Stimulated activated naive CD8-positive, alpha-beta T cell treated with anti-CD3 and anti-CD28 coated beads, Interleukin-15, Interleukin-2, amounts not matched to agents 100 ng/mL and 50 ng/mL, for 24 hours (primary cell): ENCODE measurements around the gene CD58.

Experiments
- H3K27ac Mint-ChIP-seq: one replicate; pipeline ENCODE4 v1.8.0; 2021; ENCODE audit warnings: mild to moderate bottlenecking, mixed read lengths
- H3K27me3 Mint-ChIP-seq: one replicate; pipeline ENCODE4 v1.8.0; 2021; ENCODE audit warnings: mixed read lengths
- H3K36me3 Mint-ChIP-seq: one replicate; pipeline ENCODE4 v1.8.0; 2021; ENCODE audit warnings: low read depth, mixed read lengths
- H3K4me1 Mint-ChIP-seq: one replicate; pipeline ENCODE4 v1.8.0; 2021; ENCODE audit warnings: low read depth, mixed read lengths
- H3K4me3 Mint-ChIP-seq: one replicate; pipeline ENCODE4 v1.8.0; 2021; ENCODE audit warnings: mild to moderate bottlenecking, mixed read lengths
- H3K9me3 Mint-ChIP-seq: one replicate; pipeline ENCODE4 v1.8.0; 2021; ENCODE audit warnings: mixed read lengths

CD58 gene

DNA sequence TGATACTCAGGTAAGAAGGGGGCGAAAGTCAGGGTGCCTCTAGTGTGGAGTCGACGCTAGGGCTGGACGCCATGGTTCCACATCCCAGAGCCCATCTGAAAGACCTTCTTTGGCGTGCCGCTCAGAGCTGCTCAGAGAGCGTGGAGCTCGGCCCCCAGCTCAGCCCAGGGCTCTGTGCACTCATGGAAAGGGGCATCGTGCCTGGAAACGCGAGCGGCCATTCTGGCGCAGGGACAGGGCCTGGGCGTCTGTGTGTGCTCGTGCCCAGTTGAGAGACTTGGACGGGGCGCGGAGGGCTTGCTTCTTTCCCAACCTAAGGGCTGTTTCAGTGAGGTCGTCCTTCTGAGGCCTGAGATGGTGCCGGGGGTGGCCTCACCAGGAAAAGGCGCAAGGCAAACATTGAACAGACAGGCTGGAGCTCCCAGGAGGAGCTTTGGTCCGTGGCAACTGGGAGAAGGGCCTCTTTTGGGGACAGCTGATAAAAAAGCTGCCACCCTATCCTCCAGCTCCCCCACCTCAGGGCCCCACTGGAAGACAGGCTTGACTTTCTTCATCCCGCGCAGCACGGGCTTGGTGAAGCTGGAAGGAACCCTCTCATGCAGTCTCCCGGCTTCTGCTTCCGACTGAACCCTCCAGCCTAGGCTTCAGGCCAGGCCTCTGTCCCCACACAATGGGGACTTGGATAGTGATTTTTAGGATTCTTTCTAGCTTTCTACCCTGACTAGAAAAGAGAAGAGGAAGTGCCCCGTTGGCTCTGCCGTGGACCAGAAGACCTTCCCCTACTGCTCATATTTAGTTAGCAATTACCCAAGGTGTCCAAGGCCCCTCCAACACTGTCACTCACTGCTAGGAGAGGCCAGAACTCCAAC, 77.1 kb downstream of the CD58 start:
- Mint-ChIP-seq H3K27ac (no peak overlapping the region), H3K27me3 (no peaks in the 10 kb centered on the region), H3K9me3 (no peaks in the 10 kb centered on the region), H3K36me3 (no peaks in the 10 kb centered on the region), H3K4me3 (no peak overlapping the region), H3K4me1 (peaks cover 14% of the 10 kb centered on the region)

DNA sequence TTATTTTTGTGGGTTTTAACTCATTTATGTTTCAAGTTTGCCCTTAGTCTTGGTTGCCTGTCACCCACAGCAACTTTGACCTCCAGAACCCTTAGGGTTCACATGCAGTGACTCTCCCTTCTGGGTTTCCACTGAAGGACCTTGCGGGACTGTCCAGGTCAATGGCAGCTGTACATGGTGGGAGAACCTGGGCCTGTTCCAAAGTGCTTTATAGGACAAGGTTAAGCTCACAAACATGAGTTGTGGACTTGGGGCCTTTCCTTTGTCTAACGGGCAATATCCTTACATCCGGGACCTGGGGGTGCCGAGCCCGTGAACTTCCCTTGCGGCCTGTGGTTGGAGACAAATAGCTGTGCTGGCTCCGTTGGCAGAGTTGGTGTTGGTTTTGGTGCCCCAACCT, 77.8 kb downstream of the CD58 start:
- H3K36me3 Mint-ChIP-seq, result no peaks in the 10 kb centered on the region
- H3K27me3 Mint-ChIP-seq, result no peaks in the 10 kb centered on the region
- no peaks in the 10 kb centered on the region for H3K9me3 Mint-ChIP-seq
- peaks cover 14% of the 10 kb centered on the region for H3K4me1 Mint-ChIP-seq
- H3K27ac Mint-ChIP-seq, result no peak overlapping the region
- no peak overlapping the region for H3K4me3 Mint-ChIP-seq

DNA sequence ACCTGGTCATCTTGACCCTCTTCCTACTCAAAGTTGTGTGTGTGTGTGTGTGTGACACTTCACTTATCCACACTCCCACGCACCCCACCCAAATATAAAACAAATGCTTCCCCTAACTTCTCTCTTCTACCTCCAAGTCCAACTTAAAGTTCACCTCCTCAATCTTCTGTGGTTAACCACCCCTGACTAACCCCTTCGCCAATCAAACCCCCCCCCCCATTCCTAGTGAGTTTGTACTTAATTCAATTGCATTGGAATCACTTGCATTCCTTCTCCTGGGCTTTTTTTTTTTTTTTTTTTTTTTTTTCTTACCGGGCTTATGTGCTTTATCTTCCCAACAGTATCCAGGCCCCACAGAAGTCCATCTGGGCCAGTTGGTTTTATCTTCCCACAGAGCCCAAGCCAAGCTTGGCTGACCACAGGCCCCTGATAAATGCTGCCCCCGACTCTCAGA, 78.4 kb downstream of the CD58 start:
- H3K27me3 Mint-ChIP-seq, result no peaks in the 10 kb centered on the region
- no peak overlapping the region for H3K27ac Mint-ChIP-seq
- H3K4me3 Mint-ChIP-seq, result no peak overlapping the region
- H3K4me1 Mint-ChIP-seq, result peaks cover 14% of the 10 kb centered on the region
- no peaks in the 10 kb centered on the region for H3K36me3 Mint-ChIP-seq
- H3K9me3 Mint-ChIP-seq, result no peaks in the 10 kb centered on the region

DNA sequence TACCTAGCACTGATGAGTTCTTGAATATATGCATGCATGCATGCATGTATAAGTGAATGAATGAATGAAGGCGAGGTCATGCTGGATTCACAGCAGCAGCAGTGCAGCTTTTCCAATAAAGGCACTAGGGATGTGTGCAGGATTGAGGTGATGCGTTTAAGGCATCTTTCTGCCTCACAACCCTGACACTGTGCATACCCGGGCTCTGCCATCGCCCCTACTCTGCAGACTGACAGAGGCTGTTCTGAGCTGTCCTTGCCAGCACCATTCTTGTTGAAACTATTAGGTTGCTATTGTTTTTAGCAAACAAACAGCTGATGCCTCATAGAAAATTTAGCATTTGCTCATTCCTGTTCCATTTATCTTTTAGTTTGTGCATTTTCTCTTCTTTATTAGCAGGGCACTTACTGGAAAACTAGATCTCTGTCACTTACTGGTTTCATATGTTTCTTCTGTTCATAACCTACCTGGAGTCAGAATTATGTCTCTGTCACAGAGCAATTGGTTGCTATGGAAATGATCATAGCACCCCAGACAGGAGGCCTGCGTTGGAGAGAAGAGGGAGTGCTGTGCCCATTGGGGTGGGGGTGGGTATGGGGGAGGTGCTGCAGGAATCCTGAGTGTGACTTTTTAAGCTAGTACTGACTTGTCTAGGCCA, 79.0 kb downstream of the CD58 start:
- no peak overlapping the region for H3K27ac Mint-ChIP-seq
- no peaks in the 10 kb centered on the region for H3K36me3 Mint-ChIP-seq
- H3K4me1 Mint-ChIP-seq, result peaks cover 14% of the 10 kb centered on the region
- H3K27me3 Mint-ChIP-seq, result no peaks in the 10 kb centered on the region
- no peaks in the 10 kb centered on the region for H3K9me3 Mint-ChIP-seq
- no peak overlapping the region for H3K4me3 Mint-ChIP-seq

DNA sequence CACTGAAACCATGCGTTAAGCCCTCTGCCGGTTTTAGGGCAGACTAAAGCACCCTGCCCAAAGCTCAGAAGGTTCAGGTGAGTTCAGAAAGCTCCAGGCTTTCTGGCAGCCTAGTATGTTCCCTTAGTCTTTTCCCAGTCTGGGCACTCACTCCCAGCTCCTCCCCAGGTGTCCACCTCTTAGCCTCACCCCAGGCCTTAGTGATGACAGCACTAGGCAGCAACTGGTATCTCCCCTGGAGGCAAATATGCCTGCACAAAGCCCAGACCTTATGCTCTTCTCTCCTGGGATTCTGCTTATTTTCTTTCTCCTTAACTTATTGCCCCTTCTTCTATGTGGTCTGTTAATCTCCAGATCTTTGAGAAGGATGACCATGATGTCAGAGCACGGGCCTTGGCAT, 80.2 kb downstream of the CD58 start:
- Mint-ChIP-seq H3K4me3 (no peak overlapping the region), H3K36me3 (no peaks in the 10 kb centered on the region), H3K9me3 (no peaks in the 10 kb centered on the region), H3K27me3 (no peaks in the 10 kb centered on the region), H3K27ac (no peak overlapping the region), H3K4me1 (peaks cover 14% of the 10 kb centered on the region)

DNA sequence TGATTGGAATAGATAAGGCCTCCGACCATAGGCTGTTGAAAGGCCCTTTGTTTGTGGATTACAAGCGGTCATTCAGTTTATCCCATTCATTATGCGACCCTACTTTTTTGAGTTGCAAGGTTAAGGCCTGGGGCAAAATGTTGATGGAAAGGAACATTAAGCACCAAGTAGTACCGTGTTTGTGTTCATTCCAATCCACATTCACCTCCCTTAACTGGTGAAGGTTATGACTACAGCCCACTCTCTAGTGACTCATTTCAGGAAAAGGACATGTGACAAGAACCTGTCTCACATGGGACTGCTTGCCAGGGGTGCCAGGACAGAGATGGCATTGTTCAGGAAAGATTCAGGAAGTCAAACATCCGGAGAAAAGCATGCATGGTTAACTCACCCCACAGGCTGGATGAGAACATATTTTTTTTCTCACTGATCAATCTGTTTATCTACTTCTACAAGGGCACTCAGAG, 81.6 kb downstream of the CD58 start:
- no peaks in the 10 kb centered on the region for H3K9me3 Mint-ChIP-seq
- H3K4me3 Mint-ChIP-seq, result no peak overlapping the region
- peaks cover 14% of the 10 kb centered on the region for H3K4me1 Mint-ChIP-seq
- no peaks in the 10 kb centered on the region for H3K27me3 Mint-ChIP-seq
- no peak overlapping the region for H3K27ac Mint-ChIP-seq
- no peaks in the 10 kb centered on the region for H3K36me3 Mint-ChIP-seq

DNA sequence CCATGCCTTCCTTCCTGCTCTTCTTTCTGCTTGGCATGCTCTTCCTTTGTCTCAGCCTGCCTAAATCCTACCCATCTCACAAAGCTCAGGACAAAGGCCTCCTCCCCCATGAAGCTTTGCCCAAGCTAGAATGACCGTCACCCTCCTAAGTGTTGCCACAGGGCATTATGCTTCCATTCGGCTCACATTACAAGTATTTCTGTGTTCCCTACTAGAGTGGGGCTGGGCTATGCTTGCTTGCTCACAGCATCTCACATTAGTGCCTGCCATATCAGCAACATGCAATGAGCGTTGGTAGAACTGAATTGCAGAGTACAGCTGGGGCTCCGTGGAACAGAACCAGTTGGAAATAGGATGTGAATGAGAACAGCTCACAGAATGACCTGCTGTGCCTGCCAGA, 82.8 kb downstream of the CD58 start:
- Mint-ChIP-seq H3K4me3 (no peak overlapping the region), H3K27me3 (no peaks in the 10 kb centered on the region), H3K27ac (no peak overlapping the region), H3K36me3 (no peaks in the 10 kb centered on the region), H3K9me3 (no peaks in the 10 kb centered on the region), H3K4me1 (peaks cover 14% of the 10 kb centered on the region)

DNA sequence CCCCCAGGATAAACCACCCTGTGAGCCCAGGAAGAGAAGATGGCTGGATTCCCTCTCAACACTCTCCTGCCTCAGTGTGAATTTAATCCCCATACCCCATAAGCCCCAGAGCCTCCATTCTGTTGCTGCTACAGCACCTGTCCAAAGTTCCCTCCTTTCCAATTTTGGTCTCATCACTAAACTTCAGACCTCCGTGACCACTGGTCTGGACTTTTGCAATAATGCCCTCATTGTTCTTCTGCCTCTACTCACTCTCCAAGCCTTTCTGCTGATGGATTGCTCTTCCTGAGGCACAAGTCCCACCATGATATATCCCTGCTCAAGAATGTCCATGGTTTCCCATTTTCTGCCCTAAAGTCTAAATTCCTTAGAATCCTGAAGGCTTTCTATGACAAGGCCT, 83.2 kb downstream of the CD58 start:
- Mint-ChIP-seq H3K9me3 (no peaks in the 10 kb centered on the region), H3K27me3 (no peaks in the 10 kb centered on the region), H3K4me1 (peaks cover 11% of the 10 kb centered on the region), H3K27ac (no peak overlapping the region), H3K4me3 (no peak overlapping the region), H3K36me3 (no peaks in the 10 kb centered on the region)

DNA sequence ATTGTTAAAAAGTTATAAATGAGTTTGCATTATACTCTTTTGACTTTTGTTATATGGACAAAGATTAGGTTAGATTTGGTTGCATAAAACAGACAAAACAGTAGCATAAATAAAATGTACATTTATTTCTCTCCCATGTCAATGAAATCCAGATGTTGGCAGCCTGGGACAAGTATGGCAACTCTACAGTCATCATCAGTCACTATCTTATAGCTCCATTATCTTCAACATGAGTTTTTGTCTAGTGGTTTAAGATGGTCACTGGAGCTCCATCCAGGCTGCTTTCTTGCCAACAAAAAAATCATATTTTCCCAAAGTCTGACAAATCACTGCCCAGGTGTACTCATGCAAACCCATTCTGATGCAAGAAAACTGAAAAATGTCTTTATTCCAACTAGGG, 83.8 kb downstream of the CD58 start:
- peaks cover 6% of the 10 kb centered on the region for H3K4me1 Mint-ChIP-seq
- no peaks in the 10 kb centered on the region for H3K27me3 Mint-ChIP-seq
- no peaks in the 10 kb centered on the region for H3K36me3 Mint-ChIP-seq
- H3K9me3 Mint-ChIP-seq, result no peaks in the 10 kb centered on the region
- no peak overlapping the region for H3K27ac Mint-ChIP-seq
- no peak overlapping the region for H3K4me3 Mint-ChIP-seq

DNA sequence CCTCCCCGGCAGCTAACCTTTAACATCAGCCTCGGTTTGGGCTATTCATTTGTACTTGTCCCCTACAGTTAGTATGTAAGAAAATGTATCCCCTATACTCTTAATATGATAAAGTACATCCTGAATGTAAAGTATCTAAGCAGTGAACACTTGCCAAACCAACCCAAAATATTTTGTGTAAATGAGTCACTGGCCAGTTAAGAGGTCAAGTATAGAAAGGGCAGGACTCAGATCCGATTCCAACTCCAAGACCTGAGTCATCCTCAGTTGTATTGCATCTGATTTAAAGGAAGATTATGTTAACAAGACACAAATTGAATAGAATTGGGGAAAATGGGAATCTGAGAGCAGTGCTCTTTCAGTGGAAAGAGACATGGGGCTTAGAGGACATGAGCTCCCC, 84.4 kb downstream of the CD58 start:
- peaks cover 5% of the 10 kb centered on the region for H3K4me1 Mint-ChIP-seq
- no peaks in the 10 kb centered on the region for H3K27me3 Mint-ChIP-seq
- no peaks in the 10 kb centered on the region for H3K36me3 Mint-ChIP-seq
- no peak overlapping the region for H3K27ac Mint-ChIP-seq
- no peaks in the 10 kb centered on the region for H3K9me3 Mint-ChIP-seq
- H3K4me3 Mint-ChIP-seq, result no peak overlapping the region

DNA sequence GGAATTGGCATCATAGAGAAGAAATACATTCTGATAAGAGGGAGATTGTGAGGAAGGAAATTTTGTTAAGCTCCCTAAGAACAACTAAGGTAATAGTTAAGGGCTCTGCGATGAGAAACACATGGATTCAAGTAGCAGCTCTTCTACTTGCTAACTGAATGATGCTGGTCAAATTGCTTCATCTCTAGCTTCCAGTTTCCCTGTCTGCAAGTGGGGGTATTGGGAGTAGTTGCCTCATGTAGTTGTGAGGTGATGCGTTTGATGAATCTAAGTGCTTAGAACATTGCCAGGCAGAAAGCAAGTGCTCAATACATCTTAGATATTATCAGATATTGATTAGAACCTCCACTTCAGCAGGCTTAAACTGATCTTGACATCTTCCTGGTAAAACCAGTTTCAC, 84.8 kb downstream of the CD58 start:
- Mint-ChIP-seq H3K36me3 (no peaks in the 10 kb centered on the region), H3K27ac (no peak overlapping the region), H3K4me1 (peaks cover 5% of the 10 kb centered on the region), H3K27me3 (no peaks in the 10 kb centered on the region), H3K9me3 (no peaks in the 10 kb centered on the region), H3K4me3 (no peak overlapping the region)

DNA sequence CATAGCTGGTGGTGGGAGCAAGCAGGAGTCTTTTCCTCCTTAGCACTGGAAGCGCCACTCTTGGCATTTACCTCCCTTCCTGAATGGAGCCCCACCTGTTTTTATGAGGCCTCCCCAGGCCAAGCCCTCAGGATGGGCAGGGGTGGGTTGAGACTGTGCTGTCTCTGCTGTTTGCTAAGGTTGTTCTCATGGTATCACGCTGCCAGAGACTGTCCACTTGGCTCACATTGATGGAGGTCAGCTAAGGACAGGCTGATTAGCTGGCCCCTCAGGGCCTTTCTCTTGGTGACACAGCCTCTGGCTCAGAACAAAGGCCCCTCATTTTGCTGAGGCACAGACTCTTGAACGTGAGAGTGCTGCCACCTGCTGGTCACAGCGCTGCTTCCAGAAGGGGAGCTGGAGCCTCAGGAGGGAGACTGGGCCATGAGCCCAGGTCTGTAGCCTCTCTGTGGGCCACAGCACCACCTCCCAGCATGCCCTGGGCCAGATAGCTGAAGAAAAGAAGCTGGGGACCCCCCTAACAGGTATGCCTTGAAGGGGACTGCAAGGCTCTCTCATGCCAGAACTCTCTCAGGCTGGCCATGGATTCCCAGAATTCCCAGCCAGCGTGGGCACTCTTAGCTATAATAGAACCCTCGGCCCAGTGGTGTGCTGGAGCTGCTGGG, 85.6 kb downstream of the CD58 start:
- Mint-ChIP-seq H3K36me3 (no peaks in the 10 kb centered on the region), H3K27ac (no peak overlapping the region), H3K9me3 (no peaks in the 10 kb centered on the region), H3K27me3 (no peaks in the 10 kb centered on the region), H3K4me3 (no peak overlapping the region), H3K4me1 (peaks cover 5% of the 10 kb centered on the region)

DNA sequence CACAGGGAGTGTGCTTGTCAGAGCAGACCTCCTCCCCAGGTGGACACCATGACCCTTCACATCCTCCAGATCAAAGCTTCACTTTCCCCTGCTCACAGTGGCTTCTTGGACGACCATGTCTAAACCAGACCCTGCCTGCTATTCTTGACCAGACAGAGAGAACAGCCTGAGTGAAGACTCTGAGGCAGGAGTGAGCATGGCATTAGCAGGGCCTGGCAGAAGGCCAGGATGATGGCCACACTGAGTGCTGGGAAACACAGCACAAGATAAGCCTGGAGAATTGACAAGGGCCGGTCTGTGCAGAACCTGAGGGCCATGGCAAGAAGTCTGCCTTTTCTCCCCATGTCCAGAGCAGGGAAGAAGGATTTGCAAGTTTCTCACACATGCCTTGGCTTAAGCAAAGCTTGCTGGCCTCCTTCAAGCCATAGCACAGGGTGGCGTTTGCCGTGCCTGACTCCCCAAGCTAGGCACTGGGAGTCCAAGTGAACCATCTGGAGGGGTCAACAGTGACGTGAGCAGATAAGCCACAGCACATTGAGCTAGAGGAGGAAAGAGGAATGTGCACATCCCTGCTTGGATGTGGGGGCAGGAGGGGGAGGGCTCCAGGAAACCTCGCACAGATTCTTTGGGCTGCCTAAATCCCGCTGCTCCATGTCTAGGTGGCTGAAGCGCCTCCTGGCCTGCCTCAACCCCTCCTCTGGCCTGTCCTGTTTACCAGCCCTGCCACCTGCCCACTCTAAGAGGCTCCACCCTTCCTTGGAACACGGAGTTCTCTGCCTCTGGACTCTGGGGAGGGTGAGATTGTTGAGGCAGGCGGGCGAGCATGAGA, 87.1 kb downstream of the CD58 start:
- Mint-ChIP-seq H3K9me3 (no peaks in the 10 kb centered on the region), H3K36me3 (no peaks in the 10 kb centered on the region), H3K27me3 (no peaks in the 10 kb centered on the region), H3K4me3 (no peak overlapping the region), H3K4me1 (no peaks in the 10 kb centered on the region), H3K27ac (no peak overlapping the region)

DNA sequence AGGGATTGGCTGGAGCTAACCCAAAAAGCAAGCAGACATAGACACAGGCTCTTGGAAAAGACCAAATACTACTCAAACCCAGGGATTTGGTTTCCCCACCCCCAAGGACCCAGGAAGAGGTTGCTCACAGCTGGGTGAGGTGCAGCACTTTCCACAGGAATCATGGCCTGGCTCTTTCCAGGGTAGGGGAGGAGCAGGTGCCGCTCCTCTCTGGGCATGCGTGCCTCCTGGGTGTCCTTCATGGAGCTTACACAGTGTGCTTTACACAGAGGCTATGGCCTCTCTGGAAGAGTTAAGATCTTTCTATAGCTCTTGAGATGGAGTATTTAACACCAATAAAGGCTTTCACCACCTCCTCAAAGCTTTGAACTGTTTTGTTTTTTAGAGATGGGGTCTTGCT, 88.3 kb downstream of the CD58 start:
- no peaks in the 10 kb centered on the region for H3K9me3 Mint-ChIP-seq
- H3K36me3 Mint-ChIP-seq, result no peaks in the 10 kb centered on the region
- no peak overlapping the region for H3K27ac Mint-ChIP-seq
- no peaks in the 10 kb centered on the region for H3K4me1 Mint-ChIP-seq
- H3K27me3 Mint-ChIP-seq, result no peaks in the 10 kb centered on the region
- no peak overlapping the region for H3K4me3 Mint-ChIP-seq
